ENCODE measurements around the gene TRRAP. TPM values are rescaled to one million over a fixed set of nuclear protein-coding genes. Genes with fewer than 3 reads are reported as not detected.

Gene TRRAP
- 39.3 TPM for total RNA-seq

DNA sequence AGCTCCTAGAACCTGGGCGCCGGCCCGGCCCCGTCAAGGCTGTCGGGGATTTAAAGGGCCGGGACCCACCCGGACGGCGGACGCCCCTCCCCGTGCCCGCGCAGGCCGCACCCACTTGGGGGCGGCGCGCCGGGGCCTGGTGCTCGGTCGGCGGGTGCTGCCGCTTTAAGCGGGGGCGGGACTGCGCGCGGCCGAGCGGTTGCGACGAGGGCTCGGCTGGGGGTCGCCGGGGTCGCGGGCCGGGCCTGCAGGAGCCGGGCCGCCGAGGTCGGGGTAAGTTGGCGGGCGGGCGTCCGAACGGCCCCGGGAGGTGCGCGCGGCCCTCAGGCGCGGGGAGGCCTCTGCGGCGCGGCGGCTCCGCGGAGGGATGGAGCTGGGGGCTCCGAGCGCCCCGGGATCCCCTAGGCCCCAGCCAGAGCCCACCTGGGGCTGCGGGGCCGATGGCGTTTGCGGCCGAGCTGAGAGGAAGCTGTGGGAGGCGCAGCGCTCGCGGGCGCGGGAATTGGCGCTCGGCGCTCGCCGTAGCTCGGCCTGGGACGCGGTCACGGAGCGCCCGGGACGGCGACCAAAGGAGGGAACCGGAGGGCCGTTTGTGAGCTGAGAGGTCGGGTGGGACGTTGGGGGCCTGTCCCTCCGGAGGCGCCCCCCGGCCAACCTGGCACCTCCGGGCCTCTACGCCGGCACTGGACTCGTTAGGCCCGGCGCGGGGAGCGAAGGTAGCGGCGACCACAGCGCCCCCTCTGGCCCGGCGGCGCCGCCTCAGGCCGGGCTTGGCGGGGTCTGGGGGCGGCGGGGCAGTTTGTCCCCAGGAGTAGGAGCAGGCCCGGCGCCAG lies at the start of gene TRRAP:
TRRAP (plus strand) TSS at position 168 of the 833 bp plus-strand sequence. CDS start 2,619 bp downstream, outside the sequence.
- no peak for DNase-seq (ENCODE audit: extremely low spot score in 2 of 2)
- Histone ChIP-seq H3K9me3 (no peaks in the 10 kb centered on the region), H3K36me3 (peaks cover 0 to 18% of the 10 kb centered on the region in 2 donors), H3K4me3 (peak within 1 kb of the TSS; percentile 88 to 93), H3K27ac (peak within 1 kb of the TSS; percentile 77), H3K4me1 (peaks cover 18% of the 10 kb centered on the region), H3K27me3 (no peaks in the 10 kb centered on the region)
- TF ChIP-seq POLR2A (IDR thresholded peaks at IDR 0.05) (peak in 1 of 2 donors; percentile 20), POLR2AphosphoS5 (IDR thresholded peaks at IDR 0.05; ENCODE audit: insufficient read depth in 1 of 2, low read depth in 1 of 2) (peak in 1 of 2 donors; percentile 51)
- TF ChIP-seq, protein P1, sequence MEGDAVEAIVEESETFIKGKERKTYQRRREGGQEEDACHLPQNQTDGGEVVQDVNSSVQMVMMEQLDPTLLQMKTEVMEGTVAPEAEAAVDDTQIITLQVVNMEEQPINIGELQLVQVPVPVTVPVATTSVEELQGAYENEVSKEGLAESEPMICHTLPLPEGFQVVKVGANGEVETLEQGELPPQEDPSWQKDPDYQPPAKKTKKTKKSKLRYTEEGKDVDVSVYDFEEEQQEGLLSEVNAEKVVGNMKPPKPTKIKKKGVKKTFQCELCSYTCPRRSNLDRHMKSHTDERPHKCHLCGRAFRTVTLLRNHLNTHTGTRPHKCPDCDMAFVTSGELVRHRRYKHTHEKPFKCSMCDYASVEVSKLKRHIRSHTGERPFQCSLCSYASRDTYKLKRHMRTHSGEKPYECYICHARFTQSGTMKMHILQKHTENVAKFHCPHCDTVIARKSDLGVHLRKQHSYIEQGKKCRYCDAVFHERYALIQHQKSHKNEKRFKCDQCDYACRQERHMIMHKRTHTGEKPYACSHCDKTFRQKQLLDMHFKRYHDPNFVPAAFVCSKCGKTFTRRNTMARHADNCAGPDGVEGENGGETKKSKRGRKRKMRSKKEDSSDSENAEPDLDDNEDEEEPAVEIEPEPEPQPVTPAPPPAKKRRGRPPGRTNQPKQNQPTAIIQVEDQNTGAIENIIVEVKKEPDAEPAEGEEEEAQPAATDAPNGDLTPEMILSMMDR (IDR thresholded peaks at IDR 0.05), result peak; percentile 47 to 98 (median 80)
- intact Hi-C loops (cut with DNase I), result no loop called here

DNA sequence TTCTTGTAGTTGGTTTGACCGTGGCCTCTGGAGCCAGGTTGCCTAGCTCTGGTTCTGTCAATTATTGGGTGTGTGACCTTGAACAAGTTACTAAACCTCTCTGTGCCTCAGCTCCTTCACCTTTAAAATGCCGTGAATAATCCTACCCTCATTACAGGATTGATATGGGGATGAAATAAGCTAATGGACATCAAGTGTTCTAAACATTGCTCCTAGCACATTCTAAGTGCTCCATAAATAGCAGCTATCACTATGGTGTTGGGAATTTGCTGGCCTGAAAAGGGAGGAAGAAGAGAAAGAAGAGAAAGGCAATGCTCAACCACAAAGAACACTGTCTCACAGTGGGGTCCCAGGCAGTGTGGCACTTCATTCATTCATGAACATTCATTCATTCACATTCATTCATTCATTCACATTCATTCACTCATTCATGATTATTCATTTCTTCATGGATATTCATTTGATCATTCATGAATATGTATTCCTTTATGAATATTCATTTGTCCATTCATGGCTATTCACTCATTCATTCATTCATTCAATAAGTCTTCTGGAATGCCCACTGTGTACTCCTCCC lies 47.3 kb upstream of the TRRAP start:
- TF ChIP-seq POLR2AphosphoS5 (IDR thresholded peaks at IDR 0.05; ENCODE audit: insufficient read depth in 1 of 2, low read depth in 1 of 2), result no peak
- no peak for TF ChIP-seq POLR2A (IDR thresholded peaks at IDR 0.05)
- TF ChIP-seq, protein P1 (IDR thresholded peaks at IDR 0.05), result no peak
- Histone ChIP-seq H3K36me3 (no peaks in the 10 kb centered on the region), H3K27ac (no peak overlapping the region), H3K4me1 (peaks cover 10% of the 10 kb centered on the region), H3K9me3 (no peaks in the 10 kb centered on the region), H3K27me3 (no peaks in the 10 kb centered on the region), H3K4me3 (no peak overlapping the region)
- intact Hi-C loops (cut with DNase I), result no loop called here
- DNase-seq (ENCODE audit: extremely low spot score in 2 of 2), result no peak

DNA sequence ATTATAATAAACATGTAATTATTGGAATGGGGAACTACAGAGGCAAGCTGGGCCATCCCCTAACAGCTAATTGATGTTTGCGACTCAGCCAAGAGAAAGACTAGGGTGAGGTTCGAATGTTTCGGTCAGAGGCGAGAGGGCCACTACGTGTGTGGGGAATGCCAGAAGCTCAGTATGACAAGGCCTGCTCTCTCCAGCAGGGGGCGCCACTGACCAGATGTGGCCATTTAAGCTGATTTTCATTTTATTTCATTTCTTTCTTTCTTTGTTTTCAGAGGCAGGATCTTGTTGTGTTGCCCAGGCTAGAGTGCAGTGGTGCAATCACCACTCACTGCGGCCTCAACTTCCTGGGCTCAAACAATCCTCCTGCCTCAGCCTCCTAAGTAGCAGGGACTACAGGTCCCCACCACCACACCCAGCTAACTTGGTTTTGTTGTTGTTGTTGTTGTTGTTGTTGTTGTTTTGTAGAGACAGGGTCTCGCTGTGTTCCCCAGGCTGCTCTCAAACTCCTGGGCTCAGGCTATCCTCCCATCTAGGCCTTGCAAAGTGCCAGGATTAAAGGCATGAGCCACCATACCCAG lies 46.6 kb upstream of the TRRAP start:
- Histone ChIP-seq H3K27me3 (no peaks in the 10 kb centered on the region), H3K4me3 (no peak overlapping the region), H3K4me1 (peaks cover 3% of the 10 kb centered on the region), H3K9me3 (no peaks in the 10 kb centered on the region), H3K27ac (no peak overlapping the region), H3K36me3 (no peaks in the 10 kb centered on the region)
- TF ChIP-seq POLR2AphosphoS5 (IDR thresholded peaks at IDR 0.05; ENCODE audit: insufficient read depth in 1 of 2, low read depth in 1 of 2), result no peak
- TF ChIP-seq POLR2A (IDR thresholded peaks at IDR 0.05), result no peak
- TF ChIP-seq, protein P1 (IDR thresholded peaks at IDR 0.05), result no peak
- intact Hi-C loops (cut with DNase I), result no loop called here
- DNase-seq (ENCODE audit: extremely low spot score in 2 of 2), result no peak

DNA sequence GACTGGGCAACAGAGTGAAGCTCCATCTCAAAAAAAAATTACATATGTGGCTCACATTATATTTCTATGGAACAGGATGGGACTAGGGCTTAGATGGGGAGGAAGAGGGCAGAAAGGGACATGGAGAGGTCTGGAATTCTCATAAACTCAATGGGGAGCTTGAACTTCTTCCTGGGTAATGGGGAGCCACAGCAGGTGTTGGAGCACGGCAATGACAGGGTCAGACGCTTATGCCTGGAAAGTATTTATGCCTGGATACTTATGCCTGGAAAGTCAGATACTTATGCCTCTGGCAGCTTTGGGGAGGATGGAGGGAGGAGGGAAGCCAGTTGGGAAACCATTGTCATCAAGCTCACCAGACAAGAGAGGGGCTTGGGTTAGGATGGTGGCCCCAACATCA lies 45.3 kb upstream of the TRRAP start:
- intact Hi-C loops (cut with DNase I), result no loop called here
- H3K9me3 ChIP-seq, result no peaks in the 10 kb centered on the region
- no peak overlapping the region for H3K4me3 ChIP-seq
- DNase-seq (ENCODE audit: extremely low spot score in 2 of 2), result no peak
- H3K36me3 ChIP-seq, result no peaks in the 10 kb centered on the region
- H3K27me3 ChIP-seq, result no peaks in the 10 kb centered on the region
- no peak overlapping the region for H3K27ac ChIP-seq
- TF ChIP-seq POLR2AphosphoS5 (IDR thresholded peaks at IDR 0.05; ENCODE audit: insufficient read depth in 1 of 2, low read depth in 1 of 2) (no peak), POLR2A (IDR thresholded peaks at IDR 0.05) (no peak)
- TF ChIP-seq, protein P1 (IDR thresholded peaks at IDR 0.05), result no peak
- H3K4me1 ChIP-seq, result no peaks in the 10 kb centered on the region

All from vagina (tissue), 2 donors.